Measurements from ENCODE around the gene C1orf122.

C1orf122 gene

GRCh38 chr1:37782491-37782890, 25.1 kb upstream of the C1orf122 start:
- H3K27me3 ChIP-seq (ENCODE audit: control insufficient read depth in 1 of 2, insufficient read depth in 1 of 2, low read length in 2 of 2) = peaks cover 11 to 32% of the 10 kb centered on the region in 2 experiments
- no peaks in the 10 kb centered on the region for H3K79me1 ChIP-seq (replicated peaks; ENCODE audit: low read length, poor library complexity, severe bottlenecking)
- no peak overlapping the region for H3K4me2 ChIP-seq (ENCODE audit: low read length, poor library complexity, severe bottlenecking)
- 77% methylated on average over 14 of the region's 17 CpGs for WGBS
- H2AK5ac ChIP-seq (ENCODE audit: low read length, severe bottlenecking) = no peak overlapping the region
- H3K27ac ChIP-seq (ENCODE audit: low read length, poor library complexity, severe bottlenecking) = no peak overlapping the region
- no peak overlapping the region for H3K4ac ChIP-seq (ENCODE audit: low read depth in 1 of 2, low read length in 2 of 2)
- no peak overlapping the region for H3K14ac ChIP-seq (ENCODE audit: low read length in 2 of 2)
- no peak overlapping the region for H2BK15ac ChIP-seq (ENCODE audit: low read depth, poor library complexity, severe bottlenecking)
- no peak overlapping the region for H2BK5ac ChIP-seq (ENCODE audit: low read depth, low read length, poor library complexity, severe bottlenecking)
- no peak overlapping the region for H2BK120ac ChIP-seq (ENCODE audit: low read depth, low read length)
- H3K23ac ChIP-seq (ENCODE audit: low read length in 2 of 2) = no peak overlapping the region
- no peak overlapping the region for H2AFZ ChIP-seq (ENCODE audit: low read depth, low read length)
- H3K9ac ChIP-seq (ENCODE audit: low read length) = no peak overlapping the region
- H4K8ac ChIP-seq (ENCODE audit: low read length) = no peak overlapping the region
- no peak overlapping the region for H2BK12ac ChIP-seq (ENCODE audit: low read length in 2 of 2)
- no peaks in the 10 kb centered on the region for H3K9me3 ChIP-seq (ENCODE audit: control insufficient read depth, low read length)
- no peak overlapping the region for H3K18ac ChIP-seq (ENCODE audit: low read depth in 1 of 2, low read length in 2 of 2)
- H4K91ac ChIP-seq (ENCODE audit: low read length) = no peak overlapping the region
- H3K4me3 ChIP-seq (ENCODE audit: insufficient read depth in 1 of 2, low read depth in 1 of 2, low read length in 2 of 2) = no peak overlapping the region
- H3K36me3 ChIP-seq (ENCODE audit: control insufficient read depth in 1 of 2, insufficient read depth in 2 of 2, low read depth in 1 of 2, low read length in 2 of 2) = no peaks in the 10 kb centered on the region
- H3K4me1 ChIP-seq (ENCODE audit: control insufficient read depth, insufficient read depth, low read depth, low read length) = no peaks in the 10 kb centered on the region
- no peak for DNase-seq

GRCh38 chr1:37792943-37793686, 14.5 kb upstream of the C1orf122 start:
- H3K23ac ChIP-seq (ENCODE audit: low read length in 2 of 2) = no peak overlapping the region
- no peak overlapping the region for H3K9ac ChIP-seq (ENCODE audit: low read length)
- H2BK15ac ChIP-seq (ENCODE audit: low read depth, poor library complexity, severe bottlenecking) = no peak overlapping the region
- H3K4ac ChIP-seq (ENCODE audit: low read depth in 1 of 2, low read length in 2 of 2) = no peak overlapping the region
- no peak overlapping the region for H3K18ac ChIP-seq (ENCODE audit: low read depth in 1 of 2, low read length in 2 of 2)
- no peak overlapping the region for H4K8ac ChIP-seq (ENCODE audit: low read length)
- H2AFZ ChIP-seq (ENCODE audit: low read depth, low read length) = no peak overlapping the region
- H3K9me3 ChIP-seq (ENCODE audit: control insufficient read depth, low read length) = no peaks in the 10 kb centered on the region
- H2BK12ac ChIP-seq (ENCODE audit: low read length in 2 of 2) = no peak overlapping the region
- no peak overlapping the region for H2BK120ac ChIP-seq (ENCODE audit: low read depth, low read length)
- H2BK5ac ChIP-seq (ENCODE audit: low read depth, low read length, poor library complexity, severe bottlenecking) = no peak overlapping the region
- H3K4me1 ChIP-seq (ENCODE audit: control insufficient read depth, insufficient read depth, low read depth, low read length) = peaks cover 22% of the 10 kb centered on the region
- H3K36me3 ChIP-seq (ENCODE audit: control insufficient read depth in 1 of 2, insufficient read depth in 2 of 2, low read depth in 1 of 2, low read length in 2 of 2) = no peaks in the 10 kb centered on the region
- WGBS = 39% methylated on average over 33 of the region's 36 CpGs
- H3K14ac ChIP-seq (ENCODE audit: low read length in 2 of 2) = no peak overlapping the region
- no peak overlapping the region for H2AK5ac ChIP-seq (ENCODE audit: low read length, severe bottlenecking)
- no peak overlapping the region for H4K91ac ChIP-seq (ENCODE audit: low read length)
- no peak for DNase-seq
- no peaks in the 10 kb centered on the region for H3K79me1 ChIP-seq (replicated peaks; ENCODE audit: low read length, poor library complexity, severe bottlenecking)
- peaks cover 55 to 59% of the 10 kb centered on the region in 2 experiments for H3K27me3 ChIP-seq (ENCODE audit: control insufficient read depth in 1 of 2, insufficient read depth in 1 of 2, low read length in 2 of 2)
- no peak overlapping the region for H3K4me3 ChIP-seq (ENCODE audit: insufficient read depth in 1 of 2, low read depth in 1 of 2, low read length in 2 of 2)
- no peak overlapping the region for H3K4me2 ChIP-seq (ENCODE audit: low read length, poor library complexity, severe bottlenecking)
- H3K27ac ChIP-seq (ENCODE audit: low read length, poor library complexity, severe bottlenecking) = no peak overlapping the region

- peak; percentile 59 for DNase-seq
- Histone ChIP-seq H3K9ac (ENCODE audit: low read length) (no peak within 1 kb of the TSS), H3K4me3 (ENCODE audit: insufficient read depth in 1 of 2, low read depth in 1 of 2, low read length in 2 of 2) (peak within 1 kb of the TSS; percentile 66 to 71), H3K79me1 (replicated peaks; ENCODE audit: low read length, poor library complexity, severe bottlenecking) (no peaks in the 10 kb centered on the region), H3K18ac (ENCODE audit: low read depth in 1 of 2, low read length in 2 of 2) (no peak within 1 kb of the TSS), H2BK12ac (ENCODE audit: low read length in 2 of 2) (no peak within 1 kb of the TSS), H3K36me3 (ENCODE audit: control insufficient read depth in 1 of 2, insufficient read depth in 2 of 2, low read depth in 1 of 2, low read length in 2 of 2) (no peaks in the 10 kb centered on the region), H4K8ac (ENCODE audit: low read length) (no peak within 1 kb of the TSS), H3K4me1 (ENCODE audit: control insufficient read depth, insufficient read depth, low read depth, low read length) (peaks cover 22% of the 10 kb centered on the region), H3K4me2 (ENCODE audit: low read length, poor library complexity, severe bottlenecking) (peak within 1 kb of the TSS; percentile 99), H3K14ac (ENCODE audit: low read length in 2 of 2) (peak within 1 kb of the TSS in 1 of 2 experiments; percentile 1), H4K91ac (ENCODE audit: low read length) (no peak within 1 kb of the TSS), H3K27me3 (ENCODE audit: control insufficient read depth in 1 of 2, insufficient read depth in 1 of 2, low read length in 2 of 2) (peaks cover 47 to 59% of the 10 kb centered on the region in 2 experiments), H2BK5ac (ENCODE audit: low read depth, low read length, poor library complexity, severe bottlenecking) (no peak within 1 kb of the TSS), H3K4ac (ENCODE audit: low read depth in 1 of 2, low read length in 2 of 2) (no peak within 1 kb of the TSS), H2AFZ (ENCODE audit: low read depth, low read length) (peak within 1 kb of the TSS; percentile 60), H3K23ac (ENCODE audit: low read length in 2 of 2) (peak within 1 kb of the TSS in 1 of 2 experiments; percentile 85), H3K27ac (ENCODE audit: low read length, poor library complexity, severe bottlenecking) (no peak within 1 kb of the TSS), H3K9me3 (ENCODE audit: control insufficient read depth, low read length) (no peaks in the 10 kb centered on the region), H2AK5ac (ENCODE audit: low read length, severe bottlenecking) (no peak within 1 kb of the TSS), H2BK120ac (ENCODE audit: low read depth, low read length) (no peak within 1 kb of the TSS), H2BK15ac (ENCODE audit: low read depth, poor library complexity, severe bottlenecking) (no peak within 1 kb of the TSS)
- 1% methylated on average over 30 of the region's 82 CpGs for WGBS
Measured at GRCh38 chr1:37793773-37794371, 13.7 kb upstream of the C1orf122 start, which contains the start of gene MANEAL. Gene MANEAL, plus strand, starts transcription at chr1:37793847. Its CDS starts 336 bp downstream, at chr1:37794183.
